HepG2 (cell line): ENCODE results near the gene NLRP6. TPM values are rescaled to one million over a fixed set of nuclear protein-coding genes. Genes with fewer than 3 reads are reported as not detected.

Experiments
- ATAC-seq: fragments of 200-7000 bp; cut with Tn5 transposase; 3 replicates; pipeline ENCODE4 v1.9.1; 2020; ENCODE audit warnings: mild to moderate bottlenecking, moderate library complexity
- BruUV-seq: library from RNA; stranded (reverse); fragments of 400-500 nt; replicated peaks from 2 replicates; lab custom pipeline; 2021; lab: Mats Ljungman, UMichigan
- CTCF ChIA-PET: fragments of 300-600 bp; formaldehyde crosslinking; extraction: SDS; loops from one replicate; lab custom pipeline; 2021; ENCODE audit warnings: low total read pairs, inconsistent platforms, low intra/inter-chr PET ratio; lab: Yijun Ruan, JAX
- POLR2A ChIA-PET: fragments of 350-600 bp; sonication (Branson Sonifier 250); formaldehyde crosslinking; loops from one replicate; lab custom pipeline; 2020; ENCODE audit warnings: antibody characterized with exemption, inconsistent platforms; lab: Yijun Ruan, JAX
- DNase-seq: peaks from one replicate; pipeline ENCODE4 v3.0.0-alpha.2; 2015; ENCODE audit warnings: low spot score
- FAIRE-seq: peaks from 3 replicates; lab custom pipeline; 2011; peaks lifted over from hg19 to GRCh38; lab: Jason Lieb, UNC
- H2AFZ ChIP-seq: one replicate; pipeline ENCODE4 v1.6.1; 2011; ENCODE audit warnings: low read length, inconsistent platforms
- H3K27ac ChIP-seq: fragments of 300-600 bp; 3 replicates; pipeline ENCODE4 v1.8.0; 2011; ENCODE audit warnings: mixed run types, mild to moderate bottlenecking, mixed read lengths, low read length, inconsistent platforms; ENCODE audit not compliant: insufficient read depth; ENCODE audit errors: extremely low read length
- H3K27me3 ChIP-seq, 2 experiments: fragments of 200-600 bp in 1 of 2; 2 replicates in 1 of 2; 3 replicates in 1 of 2; pipeline versions ENCODE4 v1.6.0 to v1.8.0; 2011; ENCODE audit warnings: low read length in 2 of 2, mild to moderate bottlenecking in 2 of 2, moderate library complexity in 2 of 2, inconsistent platforms in 1 of 2; ENCODE audit not compliant: insufficient read depth in 2 of 2, control insufficient read depth in 1 of 2
- H3K36me3 ChIP-seq, 2 experiments: fragments of 200-600 bp in 1 of 2; replicated peaks in 1 of 2; 2 replicates in 1 of 2; 3 replicates in 1 of 2; pipeline versions ENCODE4 v1.5.1 to v1.8.0; 2011; ENCODE audit warnings: low read length in 2 of 2, inconsistent platforms in 1 of 2; ENCODE audit not compliant: insufficient read depth in 2 of 2, control insufficient read depth in 1 of 2
- H3K4me1 ChIP-seq: 2 replicates; pipeline ENCODE4 v1.5.1; 2012; ENCODE audit warnings: low read length, inconsistent platforms; ENCODE audit not compliant: insufficient read depth
- H3K4me2 ChIP-seq: 2 replicates; pipeline ENCODE4 v1.6.0; 2011; ENCODE audit warnings: low read depth, low read length, inconsistent platforms
- H3K4me3 ChIP-seq, 3 experiments: fragments of 200-600 bp in 1 of 3; sonication (generic), shearing (Covaris generic) in 1 of 3; replicated peaks in 1 of 3; 2 replicates each; pipeline ENCODE4 v1.5.1; 2011 to 2016; ENCODE audit warnings: low read length in 3 of 3, inconsistent platforms in 2 of 3, low read depth in 2 of 3, mild to moderate bottlenecking in 2 of 3, control low read depth in 1 of 3, mixed read lengths in 1 of 3; ENCODE audit not compliant: insufficient read depth in 1 of 3
- H3K79me2 ChIP-seq: one replicate; pipeline ENCODE4 v1.6.1; 2011; ENCODE audit warnings: low read length, inconsistent platforms; ENCODE audit not compliant: insufficient read depth
- H3K9ac ChIP-seq: 2 replicates; pipeline ENCODE4 v1.6.0; 2011; ENCODE audit warnings: mild to moderate bottlenecking, low read depth, low read length, inconsistent platforms; ENCODE audit not compliant: insufficient read depth
- H3K9me3 ChIP-seq: 2 replicates; pipeline ENCODE4 v1.5.1; 2012; ENCODE audit warnings: mild to moderate bottlenecking, low read length
- H4K20me1 ChIP-seq: 2 replicates; pipeline ENCODE4 v1.6.0; 2011; ENCODE audit warnings: inconsistent platforms, mild to moderate bottlenecking, low read length, moderate library complexity; ENCODE audit not compliant: insufficient read depth
- GABPB1 ChIP-seq: IDR thresholded peaks from 2 replicates; pipeline ENCODE4 v1.6.1; 2016; ENCODE audit warnings: mild to moderate bottlenecking, missing genetic modification reagents, moderate library complexity, missing compliant biosample characterization
- HNF4G ChIP-seq, 2 experiments: sonication (generic) in 1 of 2; formaldehyde crosslinking in 1 of 2; IDR thresholded peaks; 2 replicates each; pipeline versions ENCODE4 v1.4.0 to v1.6.1; 2011 to 2020; ENCODE audit warnings: borderline replicate concordance in 2 of 2, low read depth in 2 of 2, mild to moderate bottlenecking in 2 of 2, low read length in 1 of 2, missing genetic modification reagents in 1 of 2, moderate library complexity in 1 of 2
- RAD21 ChIP-seq: fragments of 450-650 bp; formaldehyde crosslinking; IDR thresholded peaks from 2 replicates; pipeline ENCODE4 v1.5.0; 2020; ENCODE audit warnings: mild to moderate bottlenecking
- STAG1 ChIP-seq: sonication (generic); formaldehyde crosslinking; IDR thresholded peaks from 2 replicates; pipeline ENCODE4 v1.4.0; 2020; ENCODE audit warnings: missing genetic modification reagents
- ZNF44 ChIP-seq: sonication (generic); formaldehyde crosslinking; IDR thresholded peaks from 2 replicates; pipeline ENCODE4 v1.5.1; 2020; ENCODE audit warnings: mild to moderate bottlenecking, missing genetic modification reagents
- WGBS: methylation state at CpG from one replicate; pipeline ENCODE4 v1.1.6; 2017; ENCODE audit warnings: low lambda C conversion rate; 5-methylcytosine and 5-hydroxymethylcytosine counted together
- in situ Hi-C: cut with HindIII; loops from 2 replicates; pipeline ENCODE4 v1.10.0; 2017; ENCODE audit warnings: low pct_unique_long_range_greater_than_20kb; ENCODE audit not compliant: extremely low pct_ligation_motif_present
- intact Hi-C: fragments of 100-400 bp; cut with micrococcal nuclease; formaldehyde crosslinking; loops from one replicate; pipeline ENCODE4 v1.10.0; 2022; ENCODE audit not compliant: unreplicated experiment
- polyA plus RNA-seq, 8 experiments: library from polyadenylated mRNA; depleted of rRNA in 3 of 8; stranded (reverse) in 7 of 8; unstranded in 1 of 8; fragments of >200 nt; fragmentation: Illumina TruSeq in 4 of 8; extraction: Trizol in 4 of 8; gene quantifications; 2 replicates each; pipeline versions ENCODE4 v1.2.1 to v1.2.3, GENCODE V29; 2011 to 2016; ENCODE audit warnings: low read depth in 4 of 8, missing spikeins in 1 of 8, mixed read lengths in 1 of 8; ENCODE audit not compliant: insufficient read depth in 1 of 8
- total RNA-seq, 5 experiments: library from RNA; depleted of rRNA; stranded (reverse); fragments of >200 nt; fragmentation: Illumina TruSeq; extraction: Trizol; gene quantifications; 2 replicates each; pipeline ENCODE4 v1.2.3, GENCODE V29; 2016; ENCODE audit warnings: low read depth in 1 of 5
- TF ChIP-seq, protein P1 (sequence below): sonication (generic); formaldehyde crosslinking; conservative IDR thresholded peaks from 2 replicates; pipeline ENCODE4 v1.4.0; 2020; ENCODE audit warnings: missing genetic modification reagents
- TF ChIP-seq, protein P2 (sequence below): sonication (generic); formaldehyde crosslinking; IDR thresholded peaks from 2 replicates; pipeline ENCODE4 v1.4.0; 2020; ENCODE audit warnings: missing genetic modification reagents
- TF ChIP-seq, protein P3 (sequence below): sonication (generic); formaldehyde crosslinking; IDR thresholded peaks from 2 replicates; pipeline ENCODE4 v1.5.1; 2020; ENCODE audit warnings: mild to moderate bottlenecking, missing genetic modification reagents, moderate library complexity
- TF ChIP-seq, protein P4 (sequence below): sonication (generic); formaldehyde crosslinking; IDR thresholded peaks from 2 replicates; pipeline ENCODE4 v1.5.0; 2020; ENCODE audit warnings: mild to moderate bottlenecking, missing genetic modification reagents, moderate library complexity

NLRP6 gene
- total and polyA plus RNA-seq, 2 of the 13 experiments (the other 11 are each of a cell fraction or from before 2014, with no cell fraction given), result not detected

DNA sequence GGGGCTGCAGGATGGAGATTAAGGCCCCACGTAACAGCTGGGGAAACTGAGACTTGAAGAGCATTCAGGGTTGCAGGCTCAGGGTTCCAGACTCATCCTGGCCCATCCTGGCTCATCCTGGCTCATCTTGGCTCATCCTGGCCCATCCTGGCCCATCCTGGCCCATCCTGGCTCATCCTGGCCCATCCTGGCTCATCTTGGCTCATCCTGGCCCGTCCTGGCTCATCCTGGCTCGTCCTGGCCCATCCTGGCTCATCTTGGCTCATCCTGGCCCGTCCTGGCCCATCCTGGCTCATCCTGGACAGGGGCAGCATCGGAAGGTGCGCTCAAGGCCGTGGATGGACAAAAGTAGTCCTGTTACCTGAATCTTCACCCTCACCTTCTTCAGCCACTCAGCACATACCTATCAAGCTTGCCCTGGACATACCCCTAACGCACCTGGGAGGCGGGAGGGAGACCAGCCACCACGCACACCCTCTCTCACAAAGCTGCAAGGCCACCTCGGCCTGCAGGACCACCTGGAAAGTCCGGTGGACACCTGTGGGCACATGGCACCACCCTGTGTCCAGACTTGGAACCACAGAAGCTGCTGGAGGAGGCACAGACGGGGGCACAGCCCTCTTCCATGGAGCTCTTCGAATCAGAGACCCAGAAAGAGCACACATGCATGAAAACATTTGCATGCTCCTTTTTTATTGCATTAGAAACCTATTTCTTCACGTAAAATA lies 20.3 kb upstream of the NLRP6 start:
- Histone ChIP-seq H3K36me3 (peaks cover 7 to 8% of the 10 kb centered on the region in 2 experiments; a peak in 2 of 5 replicates), H3K4me1 (peaks cover 8% of the 10 kb centered on the region; the same call in 1 of the 2 replicates), H3K9me3 (no peaks in the 10 kb centered on the region), H2AFZ (no peak overlapping the region), H3K4me2 (no peak overlapping the region), H4K20me1 (no peaks in the 10 kb centered on the region), H3K9ac (no peak overlapping the region), H3K4me3 (no peak overlapping the region), H3K27me3 (peaks cover 0 to 7% of the 10 kb centered on the region in 2 experiments; a peak in 1 of 5 replicates), H3K27ac (no peak overlapping the region), H3K79me2 (no peaks in the 10 kb centered on the region)
- ATAC-seq (peak; percentile 91), DNase-seq (peak; percentile 45), FAIRE-seq (peak; percentile 50)
- POLR2A ChIA-PET, result no interaction called here
- in situ Hi-C loops (no loop called here), intact Hi-C loops (no loop called here)
- WGBS, result 47% methylated on average over 7 of the region's 15 CpGs
- CTCF ChIA-PET, result no interaction called here
- no TSS peak for BruUV-seq
- TF ChIP-seq, protein P1, sequence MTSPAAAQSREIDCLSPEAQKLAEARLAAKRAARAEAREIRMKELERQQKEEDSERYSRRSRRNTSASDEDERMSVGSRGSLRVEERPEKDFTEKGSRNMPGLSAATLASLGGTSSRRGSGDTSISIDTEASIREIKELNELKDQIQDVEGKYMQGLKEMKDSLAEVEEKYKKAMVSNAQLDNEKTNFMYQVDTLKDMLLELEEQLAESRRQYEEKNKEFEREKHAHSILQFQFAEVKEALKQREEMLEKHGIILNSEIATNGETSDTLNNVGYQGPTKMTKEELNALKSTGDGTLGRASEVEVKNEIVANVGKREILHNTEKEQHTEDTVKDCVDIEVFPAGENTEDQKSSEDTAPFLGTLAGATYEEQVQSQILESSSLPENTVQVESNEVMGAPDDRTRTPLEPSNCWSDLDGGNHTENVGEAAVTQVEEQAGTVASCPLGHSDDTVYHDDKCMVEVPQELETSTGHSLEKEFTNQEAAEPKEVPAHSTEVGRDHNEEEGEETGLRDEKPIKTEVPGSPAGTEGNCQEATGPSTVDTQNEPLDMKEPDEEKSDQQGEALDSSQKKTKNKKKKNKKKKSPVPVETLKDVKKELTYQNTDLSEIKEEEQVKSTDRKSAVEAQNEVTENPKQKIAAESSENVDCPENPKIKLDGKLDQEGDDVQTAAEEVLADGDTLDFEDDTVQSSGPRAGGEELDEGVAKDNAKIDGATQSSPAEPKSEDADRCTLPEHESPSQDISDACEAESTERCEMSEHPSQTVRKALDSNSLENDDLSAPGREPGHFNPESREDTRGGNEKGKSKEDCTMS (CRISPR knock-in tag), result no peak
- TF ChIP-seq, protein P2, sequence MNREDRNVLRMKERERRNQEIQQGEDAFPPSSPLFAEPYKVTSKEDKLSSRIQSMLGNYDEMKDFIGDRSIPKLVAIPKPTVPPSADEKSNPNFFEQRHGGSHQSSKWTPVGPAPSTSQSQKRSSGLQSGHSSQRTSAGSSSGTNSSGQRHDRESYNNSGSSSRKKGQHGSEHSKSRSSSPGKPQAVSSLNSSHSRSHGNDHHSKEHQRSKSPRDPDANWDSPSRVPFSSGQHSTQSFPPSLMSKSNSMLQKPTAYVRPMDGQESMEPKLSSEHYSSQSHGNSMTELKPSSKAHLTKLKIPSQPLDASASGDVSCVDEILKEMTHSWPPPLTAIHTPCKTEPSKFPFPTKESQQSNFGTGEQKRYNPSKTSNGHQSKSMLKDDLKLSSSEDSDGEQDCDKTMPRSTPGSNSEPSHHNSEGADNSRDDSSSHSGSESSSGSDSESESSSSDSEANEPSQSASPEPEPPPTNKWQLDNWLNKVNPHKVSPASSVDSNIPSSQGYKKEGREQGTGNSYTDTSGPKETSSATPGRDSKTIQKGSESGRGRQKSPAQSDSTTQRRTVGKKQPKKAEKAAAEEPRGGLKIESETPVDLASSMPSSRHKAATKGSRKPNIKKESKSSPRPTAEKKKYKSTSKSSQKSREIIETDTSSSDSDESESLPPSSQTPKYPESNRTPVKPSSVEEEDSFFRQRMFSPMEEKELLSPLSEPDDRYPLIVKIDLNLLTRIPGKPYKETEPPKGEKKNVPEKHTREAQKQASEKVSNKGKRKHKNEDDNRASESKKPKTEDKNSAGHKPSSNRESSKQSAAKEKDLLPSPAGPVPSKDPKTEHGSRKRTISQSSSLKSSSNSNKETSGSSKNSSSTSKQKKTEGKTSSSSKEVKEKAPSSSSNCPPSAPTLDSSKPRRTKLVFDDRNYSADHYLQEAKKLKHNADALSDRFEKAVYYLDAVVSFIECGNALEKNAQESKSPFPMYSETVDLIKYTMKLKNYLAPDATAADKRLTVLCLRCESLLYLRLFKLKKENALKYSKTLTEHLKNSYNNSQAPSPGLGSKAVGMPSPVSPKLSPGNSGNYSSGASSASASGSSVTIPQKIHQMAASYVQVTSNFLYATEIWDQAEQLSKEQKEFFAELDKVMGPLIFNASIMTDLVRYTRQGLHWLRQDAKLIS (CRISPR knock-in tag), result no peak
- TF ChIP-seq ZNF44 (CRISPR knock-in tag) (no peak), RAD21 (CRISPR knock-in tag) (peak; percentile 78), GABPB1 (0 out of 2 replicates have a peak, but pooled peaks have one; percentile 10), STAG1 (CRISPR knock-in tag) (peak; percentile 84), HNF4G (IDR thresholded peaks at IDR 0.05; ENCODE audit: borderline replicate concordance, low read depth, low read length) (no peak), HNF4G (CRISPR knock-in tag; IDR thresholded peaks at IDR 0.05; ENCODE audit: borderline replicate concordance, low read depth) (no peak)
- TF ChIP-seq, protein P3, sequence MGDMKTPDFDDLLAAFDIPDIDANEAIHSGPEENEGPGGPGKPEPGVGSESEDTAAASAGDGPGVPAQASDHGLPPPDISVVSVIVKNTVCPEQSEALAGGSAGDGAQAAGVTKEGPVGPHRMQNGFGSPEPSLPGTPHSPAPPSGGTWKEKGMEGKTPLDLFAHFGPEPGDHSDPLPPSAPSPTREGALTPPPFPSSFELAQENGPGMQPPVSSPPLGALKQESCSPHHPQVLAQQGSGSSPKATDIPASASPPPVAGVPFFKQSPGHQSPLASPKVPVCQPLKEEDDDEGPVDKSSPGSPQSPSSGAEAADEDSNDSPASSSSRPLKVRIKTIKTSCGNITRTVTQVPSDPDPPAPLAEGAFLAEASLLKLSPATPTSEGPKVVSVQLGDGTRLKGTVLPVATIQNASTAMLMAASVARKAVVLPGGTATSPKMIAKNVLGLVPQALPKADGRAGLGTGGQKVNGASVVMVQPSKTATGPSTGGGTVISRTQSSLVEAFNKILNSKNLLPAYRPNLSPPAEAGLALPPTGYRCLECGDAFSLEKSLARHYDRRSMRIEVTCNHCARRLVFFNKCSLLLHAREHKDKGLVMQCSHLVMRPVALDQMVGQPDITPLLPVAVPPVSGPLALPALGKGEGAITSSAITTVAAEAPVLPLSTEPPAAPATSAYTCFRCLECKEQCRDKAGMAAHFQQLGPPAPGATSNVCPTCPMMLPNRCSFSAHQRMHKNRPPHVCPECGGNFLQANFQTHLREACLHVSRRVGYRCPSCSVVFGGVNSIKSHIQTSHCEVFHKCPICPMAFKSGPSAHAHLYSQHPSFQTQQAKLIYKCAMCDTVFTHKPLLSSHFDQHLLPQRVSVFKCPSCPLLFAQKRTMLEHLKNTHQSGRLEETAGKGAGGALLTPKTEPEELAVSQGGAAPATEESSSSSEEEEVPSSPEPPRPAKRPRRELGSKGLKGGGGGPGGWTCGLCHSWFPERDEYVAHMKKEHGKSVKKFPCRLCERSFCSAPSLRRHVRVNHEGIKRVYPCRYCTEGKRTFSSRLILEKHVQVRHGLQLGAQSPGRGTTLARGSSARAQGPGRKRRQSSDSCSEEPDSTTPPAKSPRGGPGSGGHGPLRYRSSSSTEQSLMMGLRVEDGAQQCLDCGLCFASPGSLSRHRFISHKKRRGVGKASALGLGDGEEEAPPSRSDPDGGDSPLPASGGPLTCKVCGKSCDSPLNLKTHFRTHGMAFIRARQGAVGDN (CRISPR knock-in tag), result peak; percentile 44; the same call in 1 of the 2 replicates
- TF ChIP-seq, protein P4, sequence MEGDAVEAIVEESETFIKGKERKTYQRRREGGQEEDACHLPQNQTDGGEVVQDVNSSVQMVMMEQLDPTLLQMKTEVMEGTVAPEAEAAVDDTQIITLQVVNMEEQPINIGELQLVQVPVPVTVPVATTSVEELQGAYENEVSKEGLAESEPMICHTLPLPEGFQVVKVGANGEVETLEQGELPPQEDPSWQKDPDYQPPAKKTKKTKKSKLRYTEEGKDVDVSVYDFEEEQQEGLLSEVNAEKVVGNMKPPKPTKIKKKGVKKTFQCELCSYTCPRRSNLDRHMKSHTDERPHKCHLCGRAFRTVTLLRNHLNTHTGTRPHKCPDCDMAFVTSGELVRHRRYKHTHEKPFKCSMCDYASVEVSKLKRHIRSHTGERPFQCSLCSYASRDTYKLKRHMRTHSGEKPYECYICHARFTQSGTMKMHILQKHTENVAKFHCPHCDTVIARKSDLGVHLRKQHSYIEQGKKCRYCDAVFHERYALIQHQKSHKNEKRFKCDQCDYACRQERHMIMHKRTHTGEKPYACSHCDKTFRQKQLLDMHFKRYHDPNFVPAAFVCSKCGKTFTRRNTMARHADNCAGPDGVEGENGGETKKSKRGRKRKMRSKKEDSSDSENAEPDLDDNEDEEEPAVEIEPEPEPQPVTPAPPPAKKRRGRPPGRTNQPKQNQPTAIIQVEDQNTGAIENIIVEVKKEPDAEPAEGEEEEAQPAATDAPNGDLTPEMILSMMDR (CRISPR knock-in tag), result peak; percentile 86
